Measurements from ENCODE around the gene AFAP1.

The AFAP1 gene

GRCh38 chr4:7816771-7817170, 122.9 kb downstream of the AFAP1 start:
- no peak overlapping the region for H3K27ac ChIP-seq
- TF ChIP-seq CTCF (IDR thresholded peaks at IDR 0.05) (no peak), ZFX (IDR thresholded peaks at IDR 0.05; ENCODE audit: borderline replicate concordance) (no peak)

DNA sequence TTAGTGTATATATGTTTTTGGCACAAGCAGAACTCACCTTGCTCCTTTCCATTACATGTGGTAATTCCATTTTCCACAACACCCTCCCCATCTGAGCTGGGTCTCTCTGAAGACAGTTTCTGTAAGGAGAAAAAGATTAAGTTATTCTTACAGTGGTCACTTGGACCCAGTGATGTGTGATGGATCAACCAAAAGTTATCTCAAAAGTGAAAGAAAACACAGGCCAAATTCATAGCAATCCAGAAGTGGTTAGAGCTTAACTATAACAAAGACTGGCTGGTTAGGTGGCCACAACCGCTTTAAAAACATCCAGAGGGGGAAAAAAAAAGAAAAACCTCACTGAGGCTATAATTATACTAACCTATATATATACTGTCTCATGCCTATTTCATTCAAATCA, 123.7 kb downstream of the AFAP1 start:
- no peak for TF ChIP-seq CTCF (IDR thresholded peaks at IDR 0.05)
- TF ChIP-seq ZFX (IDR thresholded peaks at IDR 0.05; ENCODE audit: borderline replicate concordance), result no peak
- no peak overlapping the region for H3K27ac ChIP-seq

DNA sequence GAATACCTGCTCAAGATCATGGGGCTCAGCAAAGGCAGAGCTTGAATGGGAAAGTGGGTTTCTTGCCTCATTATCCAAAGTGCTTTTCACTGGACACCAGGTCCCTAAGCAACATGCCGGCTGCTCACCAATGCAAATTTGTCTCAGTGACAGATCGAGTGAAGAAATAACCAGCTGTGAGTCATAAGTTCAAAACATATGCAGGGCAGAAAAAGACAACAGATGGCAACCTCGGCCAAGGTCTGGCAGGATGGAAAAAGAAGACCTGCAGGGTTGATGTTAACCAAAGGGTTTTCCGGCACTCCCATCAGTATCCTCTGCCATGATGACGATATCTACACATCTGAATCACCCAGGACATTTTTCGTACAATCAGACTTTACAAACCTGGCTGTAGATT, 124.1 kb downstream of the AFAP1 start:
- no peak for TF ChIP-seq ZFX (IDR thresholded peaks at IDR 0.05; ENCODE audit: borderline replicate concordance)
- TF ChIP-seq CTCF (IDR thresholded peaks at IDR 0.05), result no peak

GRCh38 chr4:7814451-7814850, 125.2 kb downstream of the AFAP1 start:
- H3K27ac ChIP-seq, result no peak overlapping the region
- no peak for TF ChIP-seq ZFX (IDR thresholded peaks at IDR 0.05; ENCODE audit: borderline replicate concordance)

More for the DNA sequence above, 124.1 kb downstream of the AFAP1 start:
- H3K27ac ChIP-seq, result no peak overlapping the region

DNA sequence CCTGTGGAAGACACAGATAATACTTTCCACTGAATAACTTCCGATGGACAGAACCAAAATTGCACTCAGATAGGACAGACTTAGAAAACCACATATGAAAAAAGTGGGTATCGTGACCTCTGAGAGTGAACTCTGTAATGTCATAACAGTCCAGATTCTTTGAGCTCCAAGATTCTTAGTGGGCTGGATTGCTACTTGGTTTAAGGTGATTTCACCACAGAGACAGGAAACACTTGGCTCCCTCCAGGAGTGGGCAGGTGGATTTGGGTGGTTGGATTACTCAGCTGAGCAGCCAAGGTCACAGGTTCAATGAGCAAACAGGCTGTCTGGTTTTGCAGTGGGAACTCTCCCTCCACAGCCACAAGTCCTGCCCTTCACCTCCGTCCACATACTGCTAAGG, 126.0 kb downstream of the AFAP1 start:
- no peak overlapping the region for H3K27ac ChIP-seq
- TF ChIP-seq CTCF (IDR thresholded peaks at IDR 0.05), result no peak
- TF ChIP-seq ZFX (IDR thresholded peaks at IDR 0.05; ENCODE audit: borderline replicate concordance), result no peak

- H3K27ac ChIP-seq, result no peak overlapping the region
- TF ChIP-seq CTCF (IDR thresholded peaks at IDR 0.05) (no peak), ZFX (IDR thresholded peaks at IDR 0.05; ENCODE audit: borderline replicate concordance) (no peak)
These were observed 126.7 kb downstream of the AFAP1 start for GRCh38 chr4:7812921-7813320.

GRCh38 chr4:7812231-7812857, 127.3 kb downstream of the AFAP1 start:
- H3K27ac ChIP-seq, result no peak overlapping the region

More at GRCh38 chr4:7812231-7812857, 127.3 kb downstream of the AFAP1 start:
- no peak for TF ChIP-seq CTCF (IDR thresholded peaks at IDR 0.05)
- no peak for TF ChIP-seq ZFX (IDR thresholded peaks at IDR 0.05; ENCODE audit: borderline replicate concordance)
